22Rv1 (cell line): ENCODE data around the gene RNF180.

Experiments
- CTCF ChIP-seq: fragments of 450-650 bp; IDR thresholded peaks from 2 replicates; pipeline ENCODE4 v1.5.1; 2017; ENCODE audit warnings: mild to moderate bottlenecking
- ZFX ChIP-seq: fragments of 450-650 bp; IDR thresholded peaks from 2 replicates; pipeline ENCODE4 v1.6.1; 2017; ENCODE audit warnings: antibody characterized with exemption, borderline replicate concordance

DNA sequence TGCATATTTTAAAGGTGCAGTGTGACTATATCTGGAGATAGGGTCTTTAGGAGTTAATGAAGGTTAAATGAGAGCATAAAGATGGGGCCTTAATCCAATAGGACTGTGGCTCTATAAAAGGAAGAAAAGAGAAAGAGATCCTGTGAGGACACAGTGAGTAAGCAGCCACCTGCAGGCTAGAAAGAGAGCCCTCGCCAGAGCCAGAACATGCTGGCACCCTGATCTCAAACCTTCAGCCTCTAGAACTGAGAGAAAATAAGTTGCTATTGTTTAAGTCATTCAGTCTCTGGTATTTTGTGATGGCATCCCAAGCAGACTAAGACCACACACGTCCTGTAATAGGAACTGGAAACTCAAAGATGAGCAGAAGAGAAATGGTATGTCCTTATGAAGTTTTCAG lies 41.0 kb downstream of the RNF180 start:
- no peak for TF ChIP-seq CTCF
- TF ChIP-seq ZFX = no peak
